Neural progenitor cell (in vitro differentiated cells): ENCODE measurements around the gene HSPG2.

Experiments used
- CTCF ChIP-seq: fragments of 200-600 bp; sonication (generic); IDR thresholded peaks from 2 replicates; pipeline ENCODE4 v1.5.1; 2017; ENCODE audit warnings: antibody characterized with exemption, mild to moderate bottlenecking
- EZH2 ChIP-seq: fragments of 200-600 bp; sonication (generic); IDR thresholded peaks from 2 replicates; pipeline ENCODE4 v1.6.1; 2017; ENCODE audit warnings: antibody characterized with exemption, mild to moderate bottlenecking, moderate library complexity
- EZH2phosphoT487 ChIP-seq: fragments of 200-600 bp; sonication (generic); IDR thresholded peaks from 2 replicates; pipeline ENCODE4 v1.6.1; 2017; ENCODE audit warnings: antibody characterized with exemption

GRCh38 chr1:21938732-21939538 lies 1.8 kb upstream of the HSPG2 start:
- TF ChIP-seq CTCF (no peak), EZH2 (no peak), EZH2phosphoT487 (no peak)
